ENCODE measurements around the gene COL4A2.

The COL4A2 gene

GRCh38 chr13:110536006-110536693, 229.1 kb downstream of the COL4A2 start:
- DNase-seq (ENCODE audit: low spot score) = no peak

- no peak for DNase-seq (ENCODE audit: low spot score)
Measured at GRCh38 chr13:110538632-110539031, 231.5 kb downstream of the COL4A2 start.

GRCh38 chr13:110539894-110540293, 232.8 kb downstream of the COL4A2 start:
- DNase-seq (ENCODE audit: low spot score) = no peak

GRCh38 chr13:110540871-110541525, 233.9 kb downstream of the COL4A2 start:
- no peak for DNase-seq (ENCODE audit: low spot score)

GRCh38 chr13:110541526-110541920, 234.4 kb downstream of the COL4A2 start:
- DNase-seq (ENCODE audit: low spot score) = no peak

- DNase-seq (ENCODE audit: low spot score) = no peak
Measured at GRCh38 chr13:110542169-110542796, 235.2 kb downstream of the COL4A2 start.

- DNase-seq (ENCODE audit: low spot score) = no peak
Measured at GRCh38 chr13:110546378-110546777, 239.3 kb downstream of the COL4A2 start.

- DNase-seq (ENCODE audit: low spot score) = no peak
Measured at GRCh38 chr13:110546926-110547325, 239.8 kb downstream of the COL4A2 start.

- DNase-seq (ENCODE audit: low spot score) = no peak
Measured at GRCh38 chr13:110548891-110549794, 242.1 kb downstream of the COL4A2 start.

GRCh38 chr13:110549795-110550160, 242.7 kb downstream of the COL4A2 start:
- no peak for DNase-seq (ENCODE audit: low spot score)

- DNase-seq (ENCODE audit: low spot score) = no peak
Measured at GRCh38 chr13:110551284-110551683, 244.2 kb downstream of the COL4A2 start.

GRCh38 chr13:110552767-110553166, 245.7 kb downstream of the COL4A2 start:
- DNase-seq (ENCODE audit: low spot score) = no peak

- DNase-seq (ENCODE audit: low spot score) = no peak
Measured at GRCh38 chr13:110553417-110553816, 246.3 kb downstream of the COL4A2 start.

GRCh38 chr13:110554227-110554836, 247.2 kb downstream of the COL4A2 start:
- no peak for DNase-seq (ENCODE audit: low spot score)

GRCh38 chr13:110554946-110555345, 247.9 kb downstream of the COL4A2 start:
- DNase-seq (ENCODE audit: low spot score) = no peak

- DNase-seq (ENCODE audit: low spot score) = no peak
Measured at GRCh38 chr13:110555601-110556223, 248.6 kb downstream of the COL4A2 start.

GRCh38 chr13:110556224-110556606, 249.1 kb downstream of the COL4A2 start:
- DNase-seq (ENCODE audit: low spot score) = no peak

GRCh38 chr13:110557082-110557481, 250.0 kb downstream of the COL4A2 start:
- DNase-seq (ENCODE audit: low spot score) = no peak

GRCh38 chr13:110557610-110558305, 250.7 kb downstream of the COL4A2 start:
- no peak for DNase-seq (ENCODE audit: low spot score)

GRCh38 chr13:110559429-110559943, 252.4 kb downstream of the COL4A2 start:
- no peak for DNase-seq (ENCODE audit: low spot score)

GRCh38 chr13:110559986-110560385, 252.9 kb downstream of the COL4A2 start:
- DNase-seq (ENCODE audit: low spot score) = no peak
